SU-DHL-6 (cell line): ENCODE results near the gene GTF2F2.

Source experiments
- EZH2phosphoT487 ChIP-seq: fragments of 200-600 bp; sonication (generic), shearing (Covaris generic); conservative IDR thresholded peaks from 2 replicates; pipeline ENCODE4 v1.6.1; 2018; ENCODE audit warnings: mild to moderate bottlenecking, antibody characterized with exemption, low read length, moderate library complexity, mixed read lengths
- TF ChIP-seq, protein P1 (sequence below): fragments of 200-600 bp; sonication (generic); IDR thresholded peaks from one replicate; pipeline ENCODE4 v1.5.1; 2017; ENCODE audit warnings: antibody characterized with exemption, mild to moderate bottlenecking, low read length, moderate library complexity; ENCODE audit not compliant: insufficient read depth, poor library complexity, severe bottlenecking

DNA sequence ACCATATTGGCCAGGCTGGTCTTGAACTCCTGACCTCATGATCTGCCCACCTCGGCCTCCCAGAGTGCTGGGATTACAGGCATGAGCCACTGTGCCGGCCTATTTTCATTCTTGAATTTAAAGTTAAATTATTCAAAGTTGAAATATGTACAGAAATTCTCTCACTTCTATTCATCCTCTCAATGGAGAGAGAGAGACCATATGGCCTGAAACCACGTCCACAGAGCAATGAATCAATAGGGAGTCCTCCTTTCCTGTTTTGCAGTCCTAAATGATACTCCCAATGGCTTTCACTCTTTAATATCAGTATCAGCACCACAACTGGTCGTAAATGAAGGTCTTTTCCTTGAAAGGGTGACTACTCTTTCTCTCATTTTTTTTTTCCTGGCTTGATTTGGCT lies 111.0 kb downstream of the GTF2F2 start:
- TF ChIP-seq, protein P1, sequence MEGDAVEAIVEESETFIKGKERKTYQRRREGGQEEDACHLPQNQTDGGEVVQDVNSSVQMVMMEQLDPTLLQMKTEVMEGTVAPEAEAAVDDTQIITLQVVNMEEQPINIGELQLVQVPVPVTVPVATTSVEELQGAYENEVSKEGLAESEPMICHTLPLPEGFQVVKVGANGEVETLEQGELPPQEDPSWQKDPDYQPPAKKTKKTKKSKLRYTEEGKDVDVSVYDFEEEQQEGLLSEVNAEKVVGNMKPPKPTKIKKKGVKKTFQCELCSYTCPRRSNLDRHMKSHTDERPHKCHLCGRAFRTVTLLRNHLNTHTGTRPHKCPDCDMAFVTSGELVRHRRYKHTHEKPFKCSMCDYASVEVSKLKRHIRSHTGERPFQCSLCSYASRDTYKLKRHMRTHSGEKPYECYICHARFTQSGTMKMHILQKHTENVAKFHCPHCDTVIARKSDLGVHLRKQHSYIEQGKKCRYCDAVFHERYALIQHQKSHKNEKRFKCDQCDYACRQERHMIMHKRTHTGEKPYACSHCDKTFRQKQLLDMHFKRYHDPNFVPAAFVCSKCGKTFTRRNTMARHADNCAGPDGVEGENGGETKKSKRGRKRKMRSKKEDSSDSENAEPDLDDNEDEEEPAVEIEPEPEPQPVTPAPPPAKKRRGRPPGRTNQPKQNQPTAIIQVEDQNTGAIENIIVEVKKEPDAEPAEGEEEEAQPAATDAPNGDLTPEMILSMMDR = no peak
- TF ChIP-seq EZH2phosphoT487 = no peak
